Endothelial cell of umbilical vein (primary cell): ENCODE data around the gene RDH13.
"Not testable (repeated sequence)": the region's sequence is repeated elsewhere in the genome, so short reads cannot be mapped to it uniquely, and the experiment has no call there.

Experiments
- EZH2 ChIP-seq: IDR thresholded peaks from 2 replicates; pipeline ENCODE4 v1.6.1; 2012; ENCODE audit warnings: borderline replicate concordance, low read depth, mild to moderate bottlenecking, moderate library complexity, low read length, inconsistent platforms; ENCODE audit not compliant: severe bottlenecking
- FOS ChIP-seq: IDR thresholded peaks from 2 replicates; pipeline ENCODE4 v1.6.1; 2011; ENCODE audit warnings: mild to moderate bottlenecking, low read length, moderate library complexity, borderline replicate concordance; ENCODE audit not compliant: insufficient read depth
- GATA2 ChIP-seq: IDR thresholded peaks from 2 replicates; pipeline ENCODE4 v1.7.0; 2011; ENCODE audit warnings: low read depth, mild to moderate bottlenecking, moderate library complexity, mixed read lengths, low read length; ENCODE audit not compliant: insufficient read length, insufficient read depth
- JUN ChIP-seq: IDR thresholded peaks from 2 replicates; pipeline ENCODE4 v1.6.1; 2011; ENCODE audit warnings: borderline replicate concordance, low read depth; ENCODE audit not compliant: insufficient read length, insufficient read depth
- MYC ChIP-seq: IDR thresholded peaks from one replicate; pipeline ENCODE4 v1.6.1; 2011; ENCODE audit warnings: mild to moderate bottlenecking, low read depth, low read length
- POLR2A ChIP-seq: IDR thresholded peaks from 2 replicates; pipeline ENCODE4 v1.6.1; 2012; ENCODE audit warnings: low read depth, mild to moderate bottlenecking, control low read depth, low read length
- POLR2AphosphoS5 ChIP-seq: IDR thresholded peaks from 2 replicates; pipeline ENCODE4 v1.6.1; 2012; ENCODE audit warnings: low read depth, mild to moderate bottlenecking, control low read depth, low read length, moderate library complexity; ENCODE audit not compliant: insufficient read depth
- TF ChIP-seq, protein P1 (sequence below), 2 donors: IDR thresholded peaks; 1 replicate in 1 of 2; 2 replicates in 1 of 2; pipeline ENCODE4 v1.5.1; 2011; ENCODE audit warnings: low read length in 2 of 2, mild to moderate bottlenecking in 2 of 2, moderate library complexity in 2 of 2, control low read depth in 1 of 2, inconsistent platforms in 1 of 2, low read depth in 1 of 2; ENCODE audit not compliant: insufficient read depth in 1 of 2; ENCODE audit errors: extremely low read depth in 1 of 2
- TF ChIP-seq, protein P2 (sequence below): IDR thresholded peaks from 2 replicates; pipeline ENCODE4 v1.6.1; 2011; ENCODE audit not compliant: insufficient read depth, insufficient read length

DNA sequence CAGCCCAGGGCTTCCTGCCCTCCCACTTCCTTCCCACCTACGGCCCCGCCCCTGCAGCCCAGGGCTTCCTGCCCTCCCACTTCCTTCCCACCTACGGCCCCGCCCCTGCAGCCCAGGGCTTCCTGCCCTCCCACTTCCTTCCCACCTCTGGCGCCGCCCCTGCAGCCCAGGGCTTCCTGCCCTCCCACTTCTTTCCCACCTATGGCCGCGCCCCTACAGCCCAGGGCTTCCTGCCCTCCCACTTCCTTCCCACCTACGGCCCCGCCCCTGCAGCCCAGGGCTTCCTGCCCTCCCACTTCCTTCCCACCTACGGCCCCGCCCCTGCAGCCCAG lies 35.8 kb downstream of the RDH13 start:
- not testable (repeated sequence) for TF ChIP-seq POLR2AphosphoS5, EZH2, POLR2A, JUN, MYC, FOS, GATA2
- TF ChIP-seq, protein P1, sequence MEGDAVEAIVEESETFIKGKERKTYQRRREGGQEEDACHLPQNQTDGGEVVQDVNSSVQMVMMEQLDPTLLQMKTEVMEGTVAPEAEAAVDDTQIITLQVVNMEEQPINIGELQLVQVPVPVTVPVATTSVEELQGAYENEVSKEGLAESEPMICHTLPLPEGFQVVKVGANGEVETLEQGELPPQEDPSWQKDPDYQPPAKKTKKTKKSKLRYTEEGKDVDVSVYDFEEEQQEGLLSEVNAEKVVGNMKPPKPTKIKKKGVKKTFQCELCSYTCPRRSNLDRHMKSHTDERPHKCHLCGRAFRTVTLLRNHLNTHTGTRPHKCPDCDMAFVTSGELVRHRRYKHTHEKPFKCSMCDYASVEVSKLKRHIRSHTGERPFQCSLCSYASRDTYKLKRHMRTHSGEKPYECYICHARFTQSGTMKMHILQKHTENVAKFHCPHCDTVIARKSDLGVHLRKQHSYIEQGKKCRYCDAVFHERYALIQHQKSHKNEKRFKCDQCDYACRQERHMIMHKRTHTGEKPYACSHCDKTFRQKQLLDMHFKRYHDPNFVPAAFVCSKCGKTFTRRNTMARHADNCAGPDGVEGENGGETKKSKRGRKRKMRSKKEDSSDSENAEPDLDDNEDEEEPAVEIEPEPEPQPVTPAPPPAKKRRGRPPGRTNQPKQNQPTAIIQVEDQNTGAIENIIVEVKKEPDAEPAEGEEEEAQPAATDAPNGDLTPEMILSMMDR (IDR thresholded peaks at IDR 0.05; ENCODE audit: extremely low read depth in 1 of 2, insufficient read depth in 1 of 2, low read depth in 1 of 2, low read length in 2 of 2) = not testable (repeated sequence)
- TF ChIP-seq, protein P2, sequence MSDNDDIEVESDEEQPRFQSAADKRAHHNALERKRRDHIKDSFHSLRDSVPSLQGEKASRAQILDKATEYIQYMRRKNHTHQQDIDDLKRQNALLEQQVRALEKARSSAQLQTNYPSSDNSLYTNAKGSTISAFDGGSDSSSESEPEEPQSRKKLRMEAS = not testable (repeated sequence)
